Naive thymus-derived CD4-positive, alpha-beta T cell (primary cell): ENCODE data around the gene RNF207. TPM values are rescaled to one million over a fixed set of nuclear protein-coding genes. Genes with fewer than 3 reads are reported as not detected.
A peak's percentile ranks its signal among the peaks of the same experiment; 100 is the strongest.

Source experiments
- ATAC-seq: fragments of 150-1000 bp; cut with Tn5 transposase; 2 replicates; pipeline ENCODE4 v1.10.0; 2021; ENCODE audit warnings: mild to moderate bottlenecking, moderate library complexity
- CTCF ChIA-PET: fragments of 350-600 bp; sonication (Branson Sonifier 250); formaldehyde crosslinking; loops from one replicate; lab custom pipeline; 2021; ENCODE audit warnings: antibody characterized with exemption; lab: Charles Lee
- POLR2A ChIA-PET: fragments of 350-600 bp; sonication (Branson Sonifier 250); formaldehyde crosslinking; loops from one replicate; lab custom pipeline; 2021; ENCODE audit warnings: antibody characterized with exemption, inconsistent platforms; lab: Charles Lee
- DNase-seq, 9 donors: peaks; one replicate each; pipeline versions ENCODE4 v3.0.0 to v3.0.0-alpha.2; 2020 to 2022; ENCODE audit warnings: mixed read lengths in 1 of 9
- H3K27ac ChIP-seq: one replicate; pipeline ENCODE4 v1.7.0; 2013; ENCODE audit warnings: mild to moderate bottlenecking, low read depth, low read length, moderate library complexity
- H3K27me3 ChIP-seq, 2 donors: one replicate each; pipeline ENCODE4 v1.7.0; 2013; ENCODE audit warnings: low read length in 2 of 2, mild to moderate bottlenecking in 2 of 2, moderate library complexity in 2 of 2; ENCODE audit not compliant: control insufficient read depth in 2 of 2, insufficient read depth in 2 of 2
- H3K36me3 ChIP-seq, 3 experiments: 1 replicate in 2 of 3; 2 replicates in 1 of 3; pipeline ENCODE4 v1.7.0; 2013; ENCODE audit warnings: low read length in 3 of 3, mild to moderate bottlenecking in 3 of 3, moderate library complexity in 1 of 3; ENCODE audit not compliant: insufficient read depth in 3 of 3, control insufficient read depth in 2 of 3
- H3K4me1 ChIP-seq, 2 donors: one replicate each; pipeline ENCODE4 v1.7.0; 2013; ENCODE audit warnings: low read length in 2 of 2, mild to moderate bottlenecking in 2 of 2, moderate library complexity in 1 of 2; ENCODE audit not compliant: control insufficient read depth in 2 of 2, insufficient read depth in 2 of 2
- H3K4me3 ChIP-seq: 2 replicates; pipeline ENCODE4 v1.7.0; 2013; ENCODE audit warnings: mild to moderate bottlenecking, low read length
- H3K9me3 ChIP-seq, 3 experiments: 1 replicate in 2 of 3; 2 replicates in 1 of 3; pipeline ENCODE4 v1.7.0; 2013; ENCODE audit warnings: low read length in 3 of 3; ENCODE audit not compliant: control insufficient read depth in 2 of 3
- H3K27ac Mint-ChIP-seq, 9 donors: one replicate each; pipeline ENCODE4 v1.8.0; 2020 to 2022; ENCODE audit warnings: mixed read lengths in 9 of 9, mild to moderate bottlenecking in 8 of 9, moderate library complexity in 5 of 9, inconsistent platforms in 2 of 9
- H3K27me3 Mint-ChIP-seq, 5 donors: one replicate each; pipeline ENCODE4 v1.8.0; 2021 to 2022; ENCODE audit warnings: mixed read lengths in 5 of 5, mild to moderate bottlenecking in 1 of 5
- H3K36me3 Mint-ChIP-seq, 5 donors: one replicate each; pipeline ENCODE4 v1.8.0; 2020 to 2022; ENCODE audit warnings: mixed read lengths in 5 of 5, mild to moderate bottlenecking in 3 of 5, inconsistent platforms in 1 of 5
- H3K4me1 Mint-ChIP-seq, 7 donors: one replicate each; pipeline ENCODE4 v1.8.0; 2020 to 2022; ENCODE audit warnings: mixed read lengths in 7 of 7, mild to moderate bottlenecking in 3 of 7, inconsistent platforms in 1 of 7
- H3K4me3 Mint-ChIP-seq, 10 donors: one replicate each; pipeline ENCODE4 v1.8.0; 2020 to 2022; ENCODE audit warnings: mild to moderate bottlenecking in 10 of 10, mixed read lengths in 10 of 10, moderate library complexity in 6 of 10, inconsistent platforms in 2 of 10
- H3K9me3 Mint-ChIP-seq, 11 donors: one replicate each; pipeline ENCODE4 v1.8.0; 2020 to 2022; ENCODE audit warnings: mixed read lengths in 11 of 11, mild to moderate bottlenecking in 4 of 11, inconsistent platforms in 1 of 11, moderate library complexity in 1 of 11
- intact Hi-C, 2 donors: fragments of 100-400 bp; cut with micrococcal nuclease; formaldehyde crosslinking; loops; one replicate each; pipeline ENCODE4 v1.15.1; 2023
- polyA plus RNA-seq, 2 donors: library from polyadenylated mRNA; unstranded; fragments of 300-500 nt; fragmentation: Illumina TruSeq; gene quantifications; one replicate each; pipeline ENCODE4 v1.2.3, GENCODE V29; 2021
- total RNA-seq, 6 experiments: library from RNA in 5 of 6; stranded (reverse) in 5 of 6; gene quantifications; 1 replicate in 5 of 6; 2 replicates in 1 of 6; pipeline ENCODE4 v1.2.3 and lab custom pipeline; 2021 to 2026

RNF207 gene, protein sequence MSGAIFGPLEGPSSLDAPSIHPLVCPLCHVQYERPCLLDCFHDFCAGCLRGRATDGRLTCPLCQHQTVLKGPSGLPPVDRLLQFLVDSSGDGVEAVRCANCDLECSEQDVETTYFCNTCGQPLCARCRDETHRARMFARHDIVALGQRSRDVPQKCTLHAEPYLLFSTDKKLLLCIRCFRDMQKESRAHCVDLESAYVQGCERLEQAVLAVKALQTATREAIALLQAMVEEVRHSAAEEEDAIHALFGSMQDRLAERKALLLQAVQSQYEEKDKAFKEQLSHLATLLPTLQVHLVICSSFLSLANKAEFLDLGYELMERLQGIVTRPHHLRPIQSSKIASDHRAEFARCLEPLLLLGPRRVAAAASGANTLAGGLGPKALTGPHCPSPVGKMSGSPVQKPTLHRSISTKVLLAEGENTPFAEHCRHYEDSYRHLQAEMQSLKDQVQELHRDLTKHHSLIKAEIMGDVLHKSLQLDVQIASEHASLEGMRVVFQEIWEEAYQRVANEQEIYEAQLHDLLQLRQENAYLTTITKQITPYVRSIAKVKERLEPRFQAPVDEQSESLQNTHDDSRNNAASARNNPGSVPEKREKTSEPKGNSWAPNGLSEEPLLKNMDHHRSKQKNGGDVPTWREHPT
- total RNA-seq (10 to 100 TPM in 1 of 5 experiments, 1 to 10 TPM in 2, under 1 TPM in 2; 0.81 to 83.6 (median 3.1) TPM), polyA plus RNA-seq (under 1 TPM; 0.09 to 0.17 TPM), total RNA-seq (lab: John Stamatoyannopoulos, UW) (3.4 reads per million, percentile 18 among the genes with 10 or more reads in this experiment)

GRCh38 chr1:6205849-6206519, at the start of gene RNF207:
Gene RNF207, plus strand, starts transcription at chr1:6206119. Its CDS starts 417 bp downstream, at chr1:6206536.
- intact Hi-C loops: loop anchor here (1.0 to 10.0 kb wide), 3 partner anchors 29 to 396 kb away; partner anchors contain the start of genes ICMT (in 1 of the 2) and KLHL21 (in 1 of the 2)
- Mint-ChIP-seq H3K27me3 (peaks cover 0 to 19% (median 6%) of the 10 kb centered on the region in 5 donors), H3K4me3 (peak within 1 kb of the TSS; percentile 60 to 88 (median 80)), H3K27ac (peak within 1 kb of the TSS in 2 of 9 donors; percentile 36 to 69), H3K4me1 (peaks cover 5 to 25% (median 15%) of the 10 kb centered on the region in 7 donors), H3K36me3 (peaks cover 0 to 11% (median 0%) of the 10 kb centered on the region in 5 donors), H3K9me3 (peaks cover 0 to 2% (median 0%) of the 10 kb centered on the region in 11 donors)
- H3K27me3 ChIP-seq: peaks cover 0 to 8% of the 10 kb centered on the region in 2 donors
- ChIA-PET CTCF (interaction anchor here (0.6 to 1.3 kb wide), 2 partner anchors 16 to 24 kb away, joined by 3 to 4 read pairs; no protein-coding TSS in a partner anchor), POLR2A (interaction anchor here (0.9 kb wide), 1 partner anchor 89 kb away, joined by 3 read pairs; no protein-coding TSS in a partner anchor)
- no peak within 1 kb of the TSS for H3K27ac ChIP-seq
- H3K4me3 ChIP-seq: peak within 1 kb of the TSS; percentile 58
- ATAC-seq (peak; percentile 67), DNase-seq (peak in 5 of 9 donors; percentile 21 to 86 (median 28))
- H3K4me1 ChIP-seq: peaks cover 0 to 5% of the 10 kb centered on the region in 2 donors
- no peaks in the 10 kb centered on the region for H3K36me3 ChIP-seq
- no peaks in the 10 kb centered on the region for H3K9me3 ChIP-seq

DNA sequence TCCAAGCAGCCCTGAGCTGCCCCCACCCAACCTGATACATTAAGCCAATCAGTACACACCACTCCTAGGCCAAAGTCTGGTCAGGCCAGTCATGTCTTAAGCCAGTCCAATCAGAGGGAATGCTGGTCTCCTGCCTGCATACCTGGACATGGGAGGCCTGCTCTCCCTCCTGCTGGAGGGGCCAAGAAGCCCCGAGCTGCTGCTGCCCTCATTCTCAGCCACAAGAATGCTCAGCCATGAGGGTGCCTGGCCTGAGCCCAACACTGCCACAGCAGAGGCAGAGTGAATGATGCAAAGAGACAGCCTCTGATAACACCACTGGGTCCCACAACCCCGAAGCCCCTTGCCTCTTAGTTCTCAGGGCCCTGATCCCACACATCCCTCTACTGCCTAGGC, 48.8 kb upstream of the RNF207 start:
- peaks cover 0 to 16% (median 13%) of the 10 kb centered on the region in 5 donors for H3K27me3 Mint-ChIP-seq
- Histone ChIP-seq H3K27me3 (no peaks in the 10 kb centered on the region), H3K4me3 (no peak overlapping the region), H3K27ac (no peak overlapping the region), H3K4me1 (peaks cover 0 to 5% of the 10 kb centered on the region in 2 donors), H3K36me3 (no peaks in the 10 kb centered on the region), H3K9me3 (no peaks in the 10 kb centered on the region)
- no peaks in the 10 kb centered on the region for H3K9me3 Mint-ChIP-seq
- H3K27ac Mint-ChIP-seq: peak overlapping the region in 1 of 9 donors; percentile 41
- intact Hi-C loops: no loop called here
- ChIA-PET CTCF (no interaction called here), POLR2A (no interaction called here)
- DNase-seq (no peak), ATAC-seq (no peak)
- peaks cover 0 to 4% (median 0%) of the 10 kb centered on the region in 5 donors for H3K36me3 Mint-ChIP-seq
- peaks cover 0 to 28% (median 7%) of the 10 kb centered on the region in 7 donors for H3K4me1 Mint-ChIP-seq
- no peak overlapping the region for H3K4me3 Mint-ChIP-seq

DNA sequence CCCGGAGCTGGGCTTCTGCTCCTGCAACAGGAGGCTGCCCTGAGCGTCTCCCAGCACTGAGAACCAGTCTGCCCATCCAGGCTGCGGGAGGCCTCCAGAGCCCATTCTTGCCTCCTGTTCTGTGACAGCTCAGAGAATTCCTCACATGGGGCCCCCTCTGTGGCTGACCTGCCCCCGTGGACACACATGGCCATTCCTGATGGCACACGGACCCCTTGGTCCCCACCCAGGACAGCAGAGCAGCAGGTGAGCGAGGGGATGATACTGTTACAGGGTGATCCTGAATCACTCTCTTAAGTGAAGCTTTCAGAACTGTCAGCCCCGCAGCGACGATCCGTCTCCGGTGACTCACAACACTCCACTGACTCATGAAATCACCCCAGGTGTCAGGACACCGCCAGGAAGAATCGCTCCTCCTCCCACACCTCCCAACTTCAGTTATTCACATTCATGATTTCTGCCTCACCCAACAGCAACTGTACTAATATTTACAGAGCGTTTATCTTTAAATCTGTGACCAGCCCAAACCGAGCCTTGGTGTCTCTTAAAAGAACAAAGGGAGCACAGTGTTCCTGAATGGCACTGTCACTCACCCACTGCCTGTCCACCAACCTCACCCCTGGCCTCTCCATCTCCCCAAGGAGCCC, 48.3 kb upstream of the RNF207 start:
- ChIA-PET CTCF (no interaction called here), POLR2A (no interaction called here)
- H3K36me3 Mint-ChIP-seq: peaks cover 0 to 4% (median 0%) of the 10 kb centered on the region in 5 donors
- H3K27me3 Mint-ChIP-seq: peaks cover 0 to 21% (median 13%) of the 10 kb centered on the region in 5 donors
- peak overlapping the region in 1 of 9 donors; percentile 41 for H3K27ac Mint-ChIP-seq
- Histone ChIP-seq H3K4me3 (no peak overlapping the region), H3K9me3 (no peaks in the 10 kb centered on the region), H3K4me1 (peaks cover 0 to 5% of the 10 kb centered on the region in 2 donors), H3K36me3 (no peaks in the 10 kb centered on the region), H3K27me3 (no peaks in the 10 kb centered on the region), H3K27ac (no peak overlapping the region)
- intact Hi-C loops: no loop called here
- H3K9me3 Mint-ChIP-seq: no peaks in the 10 kb centered on the region
- DNase-seq: peak in 1 of 9 donors; percentile 35
- peaks cover 0 to 24% (median 6%) of the 10 kb centered on the region in 7 donors for H3K4me1 Mint-ChIP-seq
- H3K4me3 Mint-ChIP-seq: no peak overlapping the region
- no peak for ATAC-seq

DNA sequence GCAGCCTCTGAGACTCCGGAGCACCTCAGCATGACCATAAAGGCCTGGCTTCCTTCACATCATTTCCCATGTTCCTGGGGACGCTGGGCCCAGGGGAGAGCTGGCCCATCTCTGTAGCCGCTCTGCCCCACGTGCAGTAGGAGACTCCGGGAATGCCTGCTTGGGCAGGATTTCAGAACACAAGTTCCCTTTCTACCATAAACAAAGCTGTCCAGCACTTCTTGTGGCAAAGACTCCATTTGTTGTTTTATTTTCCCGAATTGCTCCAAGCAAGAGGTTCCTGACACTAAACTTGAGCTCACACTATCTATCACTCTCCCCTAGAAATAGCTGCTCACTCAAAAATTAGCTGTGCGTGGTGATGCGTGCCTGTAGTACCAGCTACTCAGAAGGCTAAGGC, 47.7 kb upstream of the RNF207 start:
- Histone ChIP-seq H3K4me3 (no peak overlapping the region), H3K36me3 (no peaks in the 10 kb centered on the region), H3K4me1 (peaks cover 0 to 5% of the 10 kb centered on the region in 2 donors), H3K27ac (no peak overlapping the region), H3K9me3 (no peaks in the 10 kb centered on the region), H3K27me3 (no peaks in the 10 kb centered on the region)
- no peak for ATAC-seq
- intact Hi-C loops: no loop called here
- no peak for DNase-seq
- ChIA-PET POLR2A (no interaction called here), CTCF (interaction anchor here (0.7 kb wide), 1 partner anchor 1650 kb away, joined by 5 read pairs; no protein-coding TSS in a partner anchor)
- Mint-ChIP-seq H3K36me3 (peaks cover 0 to 4% (median 0%) of the 10 kb centered on the region in 5 donors), H3K4me1 (peaks cover 0 to 24% (median 5%) of the 10 kb centered on the region in 7 donors), H3K4me3 (no peak overlapping the region), H3K27ac (no peak overlapping the region), H3K27me3 (peaks cover under 1 to 22% (median 13%) of the 10 kb centered on the region in 5 donors), H3K9me3 (no peaks in the 10 kb centered on the region)

GRCh38 chr1:6162341-6162740, 43.6 kb upstream of the RNF207 start:
- H3K27ac ChIP-seq: no peak overlapping the region
- no peak overlapping the region for H3K4me3 Mint-ChIP-seq
- H3K36me3 ChIP-seq: no peaks in the 10 kb centered on the region
- DNase-seq (no peak), ATAC-seq (no peak)
- H3K27me3 Mint-ChIP-seq: peaks cover 3 to 22% (median 13%) of the 10 kb centered on the region in 5 donors
- no peak overlapping the region for H3K4me3 ChIP-seq
- CTCF ChIA-PET: no interaction called here
- no peaks in the 10 kb centered on the region for H3K9me3 Mint-ChIP-seq
- H3K36me3 Mint-ChIP-seq: peaks cover 0 to 4% (median 0%) of the 10 kb centered on the region in 5 donors
- no peaks in the 10 kb centered on the region for H3K4me1 ChIP-seq
- no peaks in the 10 kb centered on the region for H3K9me3 ChIP-seq
- POLR2A ChIA-PET: no interaction called here
- no peaks in the 10 kb centered on the region for H3K27me3 ChIP-seq
- H3K27ac Mint-ChIP-seq: no peak overlapping the region
- peaks cover 0 to 11% (median 0%) of the 10 kb centered on the region in 7 donors for H3K4me1 Mint-ChIP-seq
- intact Hi-C loops: no loop called here

DNA sequence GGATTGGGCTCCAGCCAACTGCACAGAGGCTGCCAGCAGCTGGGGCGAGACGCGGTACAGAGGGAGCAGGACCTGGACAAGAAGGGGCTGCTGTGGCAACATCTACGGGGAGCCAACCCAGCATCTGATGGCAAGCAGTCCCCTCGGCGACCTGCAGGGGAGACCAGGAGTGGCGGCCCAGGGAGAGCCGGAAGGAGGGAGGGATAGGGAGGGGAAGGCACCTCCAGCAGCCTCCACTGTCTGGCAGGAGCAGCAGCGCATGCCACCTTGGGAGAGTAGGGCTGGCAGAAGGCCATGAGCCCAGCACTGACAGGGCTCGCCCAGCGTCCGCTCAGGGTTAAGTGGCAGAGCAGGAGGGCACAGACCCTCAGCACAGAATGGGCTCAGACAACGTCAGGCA, 43.1 kb upstream of the RNF207 start:
- intact Hi-C loops: no loop called here
- CTCF ChIA-PET: no interaction called here
- ATAC-seq (no peak), DNase-seq (no peak)
- Histone ChIP-seq H3K4me3 (no peak overlapping the region), H3K9me3 (no peaks in the 10 kb centered on the region), H3K27me3 (no peaks in the 10 kb centered on the region), H3K27ac (no peak overlapping the region), H3K4me1 (no peaks in the 10 kb centered on the region), H3K36me3 (no peaks in the 10 kb centered on the region)
- Mint-ChIP-seq H3K4me3 (no peak overlapping the region), H3K4me1 (peaks cover 0 to 8% (median 0%) of the 10 kb centered on the region in 7 donors), H3K9me3 (no peaks in the 10 kb centered on the region), H3K27me3 (peaks cover 3 to 27% (median 13%) of the 10 kb centered on the region in 5 donors), H3K36me3 (peaks cover 0 to 4% (median 0%) of the 10 kb centered on the region in 5 donors), H3K27ac (no peak overlapping the region)
- POLR2A ChIA-PET: no interaction called here
